Measurements from ENCODE around the gene WAPL.

The WAPL gene

GRCh38 chr10:86480571-86480970 is 41.0 kb downstream of the WAPL start:
- DNase-seq (ENCODE audit: low read depth): no peak
- no peak for TF ChIP-seq CTCF (conservative IDR thresholded peaks at IDR 0.05; ENCODE audit: control insufficient read depth, insufficient read depth, low read depth, low read length)
- no peak overlapping the region for H3K4me3 ChIP-seq (ENCODE audit: control insufficient read depth, low read depth, low read length)

- TF ChIP-seq CTCF (conservative IDR thresholded peaks at IDR 0.05; ENCODE audit: control insufficient read depth, insufficient read depth, low read depth, low read length): no peak
- no peak overlapping the region for H3K4me3 ChIP-seq (ENCODE audit: control insufficient read depth, low read depth, low read length)
- DNase-seq (ENCODE audit: low read depth): no peak
These were observed 49.5 kb downstream of the WAPL start for GRCh38 chr10:86472061-86472460.

GRCh38 chr10:86461963-86462804 is 59.4 kb downstream of the WAPL start:
- H3K4me3 ChIP-seq (ENCODE audit: control insufficient read depth, low read depth, low read length): no peak overlapping the region
- no peak for TF ChIP-seq CTCF (conservative IDR thresholded peaks at IDR 0.05; ENCODE audit: control insufficient read depth, insufficient read depth, low read depth, low read length)
- DNase-seq (ENCODE audit: low read depth): no peak

- no peak overlapping the region for H3K4me3 ChIP-seq (ENCODE audit: control insufficient read depth, low read depth, low read length)
- no peak for TF ChIP-seq CTCF (conservative IDR thresholded peaks at IDR 0.05; ENCODE audit: control insufficient read depth, insufficient read depth, low read depth, low read length)
- no peak for DNase-seq (ENCODE audit: low read depth)
These were observed 70.0 kb downstream of the WAPL start for GRCh38 chr10:86451604-86451960.

- no peak for DNase-seq (ENCODE audit: low read depth)
- H3K4me3 ChIP-seq (ENCODE audit: control insufficient read depth, low read depth, low read length): no peak overlapping the region
- TF ChIP-seq CTCF (conservative IDR thresholded peaks at IDR 0.05; ENCODE audit: control insufficient read depth, insufficient read depth, low read depth, low read length): no peak
These were observed 70.6 kb downstream of the WAPL start for GRCh38 chr10:86450806-86451603.

GRCh38 chr10:86449926-86450558 is 71.5 kb downstream of the WAPL start:
- no peak for DNase-seq (ENCODE audit: low read depth)
- TF ChIP-seq CTCF (conservative IDR thresholded peaks at IDR 0.05; ENCODE audit: control insufficient read depth, insufficient read depth, low read depth, low read length): no peak
- H3K4me3 ChIP-seq (ENCODE audit: control insufficient read depth, low read depth, low read length): no peak overlapping the region
